Activated T-cell treated with anti-CD3 and anti-CD28 coated beads for 1 hour (primary cell): ENCODE data around the gene PARVA.
"Not testable (repeated sequence)": the region's sequence is repeated elsewhere in the genome, so short reads cannot be mapped to it uniquely, and the experiment has no call there.

Experiments
- DNase-seq: peaks from one replicate; pipeline ENCODE4 v3.0.0-alpha.2; 2020; ENCODE audit warnings: low read depth

Gene PARVA

DNA sequence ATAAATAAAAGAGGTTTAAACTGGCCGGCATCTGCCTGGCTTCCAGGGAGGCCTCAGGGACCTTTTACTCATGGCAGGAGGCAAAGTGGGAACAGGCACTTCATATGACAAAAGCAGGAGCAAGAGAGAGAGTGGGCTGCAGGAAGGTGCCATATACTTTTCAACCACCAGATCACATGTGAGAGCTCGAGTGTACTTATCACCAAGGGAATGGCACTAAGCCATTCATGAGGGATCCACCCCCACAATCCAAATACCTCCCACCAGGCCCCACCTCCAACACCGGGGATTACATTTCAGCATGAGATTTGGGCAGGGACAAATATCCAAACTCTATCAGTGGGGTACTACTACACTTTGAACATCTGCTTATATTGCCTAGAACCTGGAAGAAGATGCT lies 126.5 kb downstream of the PARVA start:
- no peak for DNase-seq

DNA sequence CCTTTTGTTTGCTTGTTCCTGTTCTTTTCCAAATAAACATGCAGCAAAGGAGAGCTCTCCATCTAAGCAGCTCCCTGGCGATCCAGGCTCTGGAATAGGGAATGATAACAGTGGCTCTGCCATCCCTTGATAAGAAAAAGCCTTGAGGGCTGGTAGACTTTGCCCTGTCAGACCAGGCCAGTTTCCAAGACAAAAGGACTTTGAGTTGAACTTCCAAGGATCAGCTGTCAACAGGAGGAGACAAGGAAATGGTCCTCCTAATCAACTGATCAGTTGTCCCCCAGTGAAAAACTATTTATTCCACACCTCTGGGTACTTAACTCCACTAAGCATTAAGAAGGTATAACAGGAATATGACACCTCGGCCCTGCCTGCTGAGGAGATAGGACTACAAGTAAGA lies 127.8 kb downstream of the PARVA start:
- DNase-seq, result no peak

DNA sequence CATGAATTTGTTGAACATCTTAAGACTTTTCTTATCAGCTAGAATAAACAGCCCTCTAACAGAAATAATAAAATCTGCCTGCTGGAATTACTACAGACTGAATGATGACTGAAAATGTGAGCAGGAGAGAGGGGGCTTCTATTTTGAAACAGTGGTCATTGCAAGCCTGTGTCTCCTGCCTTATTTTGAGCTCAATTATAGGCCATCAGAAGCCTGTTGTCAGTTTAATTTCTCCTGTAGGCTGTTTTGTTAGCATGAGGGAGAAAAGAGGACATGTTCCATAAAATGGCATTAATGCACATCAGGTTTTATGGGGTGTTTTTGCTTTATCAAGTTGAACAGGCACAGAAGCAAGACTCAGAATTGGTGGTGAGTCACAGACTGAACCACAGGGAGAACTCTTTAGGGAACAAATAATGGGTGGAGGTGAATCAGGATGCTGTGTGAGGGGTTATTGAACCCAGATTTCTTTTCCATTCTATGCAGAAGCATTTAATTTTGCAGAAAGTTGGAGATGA lies 129.1 kb downstream of the PARVA start:
- no peak for DNase-seq

- DNase-seq, result no peak
These were observed 130.0 kb downstream of the PARVA start for GRCh38 chr11:12507391-12507790.

GRCh38 chr11:12508151-12508751 lies 130.9 kb downstream of the PARVA start:
- no peak for DNase-seq

GRCh38 chr11:12509371-12509770 lies 132.0 kb downstream of the PARVA start:
- no peak for DNase-seq

- no peak for DNase-seq
These were observed 134.8 kb downstream of the PARVA start for GRCh38 chr11:12512132-12512531.

GRCh38 chr11:12512826-12513395 lies 135.5 kb downstream of the PARVA start:
- DNase-seq, result no peak

- no peak for DNase-seq
These were observed 139.2 kb downstream of the PARVA start for GRCh38 chr11:12516387-12517105.

DNA sequence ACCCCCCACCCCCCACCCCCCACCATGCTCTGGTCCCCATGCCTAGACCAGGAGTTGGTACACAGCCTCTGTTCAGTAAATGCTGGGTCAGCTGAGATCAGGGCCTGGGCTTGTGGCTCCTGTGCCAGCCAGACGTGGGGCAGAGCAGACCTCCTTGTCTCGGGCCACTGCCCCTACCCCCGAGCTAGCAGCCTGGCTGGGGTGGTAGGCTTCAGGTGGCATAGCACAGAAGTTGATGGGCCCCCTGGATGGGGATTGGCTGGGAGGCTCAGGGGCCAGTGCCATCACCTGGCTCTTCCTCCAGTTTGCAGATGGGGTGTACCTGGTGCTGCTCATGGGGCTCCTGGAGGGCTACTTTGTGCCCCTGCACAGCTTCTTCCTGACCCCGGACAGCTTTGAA lies 139.9 kb downstream of the PARVA start:
- DNase-seq, result no peak

- no peak for DNase-seq
These were observed 140.4 kb downstream of the PARVA start for GRCh38 chr11:12517741-12518140.

DNA sequence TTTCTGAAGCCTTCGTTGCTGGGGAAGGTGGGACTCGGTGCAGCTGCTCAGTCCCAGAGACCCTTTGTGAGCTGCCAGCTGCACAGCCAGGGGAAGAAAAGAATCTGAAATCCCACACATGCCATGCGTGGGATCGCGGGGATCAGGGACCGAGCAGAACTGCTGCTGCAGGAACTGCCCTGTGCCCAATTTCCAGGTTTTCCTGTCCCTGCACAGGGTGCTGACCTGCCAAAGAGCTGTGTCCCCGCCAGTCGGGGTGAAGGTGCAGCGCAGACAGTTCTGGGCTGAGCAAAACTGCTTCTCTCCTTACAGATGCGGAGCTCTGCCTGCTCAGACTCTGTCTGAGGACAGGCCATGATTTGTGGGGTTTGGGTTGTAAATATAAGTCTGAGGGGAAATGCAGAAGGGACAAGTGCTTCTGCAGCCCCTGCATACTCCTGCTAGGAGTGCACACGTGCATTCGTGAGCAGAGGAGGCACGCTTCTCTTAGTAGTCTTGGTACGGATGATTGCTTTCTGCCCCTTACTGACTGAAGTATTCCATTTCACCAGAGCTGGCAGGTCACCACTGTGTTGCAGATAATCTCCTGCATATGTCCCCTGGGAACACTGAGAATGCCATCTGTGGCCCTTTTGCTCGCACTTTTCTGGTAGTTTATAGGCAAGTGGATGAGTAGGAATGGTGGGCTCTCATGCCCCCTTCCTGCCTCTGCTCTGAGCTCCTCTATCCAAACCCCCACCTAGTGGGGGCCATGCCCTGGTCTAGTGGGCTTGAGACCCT lies 141.4 kb downstream of the PARVA start:
- no peak for DNase-seq

DNA sequence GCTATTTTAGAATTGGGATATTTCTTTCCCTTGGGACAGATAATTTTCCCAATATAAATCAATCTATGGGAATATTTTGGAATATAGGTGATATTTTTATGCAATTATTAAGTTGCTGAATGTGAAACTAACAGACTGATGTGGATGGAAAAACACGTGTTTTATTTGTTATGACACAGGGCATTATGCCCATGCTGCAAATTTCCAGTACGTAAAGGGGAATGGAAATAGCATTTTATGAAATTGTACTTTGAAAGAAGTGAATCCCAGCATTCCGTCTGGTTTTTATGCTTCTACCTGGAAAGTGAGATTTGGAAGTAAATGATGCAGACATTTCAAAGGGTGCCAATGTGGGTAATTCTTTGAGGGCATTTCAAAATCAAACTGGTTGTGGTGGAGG lies 142.7 kb downstream of the PARVA start:
- no peak for DNase-seq

- not testable (repeated sequence) for DNase-seq
These were observed 143.2 kb downstream of the PARVA start for GRCh38 chr11:12520576-12520975.

GRCh38 chr11:12523180-12523924 lies 146.0 kb downstream of the PARVA start:
- no peak for DNase-seq

DNA sequence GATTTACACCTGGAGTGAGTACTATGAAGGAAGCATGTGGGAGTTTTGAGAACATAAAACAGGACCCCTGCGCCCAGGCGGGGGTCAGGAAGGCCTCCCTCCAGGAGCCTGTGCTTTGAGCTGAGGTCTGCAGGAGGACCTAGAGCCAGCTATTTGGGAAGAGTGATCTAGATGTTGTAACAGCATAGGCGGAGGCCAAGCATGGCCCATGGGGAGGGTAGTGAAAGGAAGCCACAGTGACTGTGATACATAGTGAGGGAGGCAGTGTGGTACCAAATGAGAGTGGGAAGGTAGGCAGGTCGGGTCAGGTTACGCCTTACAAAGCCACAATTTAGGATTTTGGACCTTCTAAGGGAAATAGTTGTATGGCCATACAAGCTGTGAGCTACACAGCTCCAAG lies 147.5 kb downstream of the PARVA start:
- DNase-seq, result no peak

DNA sequence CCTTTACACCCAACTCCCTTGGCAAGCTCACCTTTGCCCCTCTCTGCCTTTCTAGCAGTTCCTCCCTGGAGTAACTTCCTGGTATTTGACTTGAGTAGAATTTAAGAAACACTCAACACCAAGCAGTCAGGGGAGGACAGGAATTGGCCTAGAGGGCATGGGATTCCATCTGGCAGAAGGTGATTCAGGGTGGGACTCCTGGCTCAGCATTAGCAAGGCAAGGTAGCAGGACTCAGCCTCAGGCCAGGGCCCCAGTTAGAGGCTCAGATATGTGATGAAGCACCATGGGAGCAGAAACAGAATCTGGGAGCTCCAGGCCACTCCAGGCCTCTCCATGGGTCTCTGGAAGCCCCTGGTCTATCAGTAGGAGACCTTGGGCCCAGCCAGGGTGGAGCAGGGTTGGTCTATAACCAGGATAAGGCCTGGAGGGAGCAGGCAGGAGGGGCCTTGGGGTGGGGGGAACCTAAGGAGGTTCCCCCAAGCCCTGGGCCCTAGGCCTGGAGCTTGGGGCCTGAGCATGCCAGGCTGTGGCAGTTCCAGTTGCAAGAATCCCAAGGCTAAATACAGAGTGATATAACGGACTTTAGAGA lies 148.2 kb downstream of the PARVA start:
- DNase-seq, result no peak

GRCh38 chr11:12526789-12527188 lies 149.4 kb downstream of the PARVA start:
- no peak for DNase-seq

DNA sequence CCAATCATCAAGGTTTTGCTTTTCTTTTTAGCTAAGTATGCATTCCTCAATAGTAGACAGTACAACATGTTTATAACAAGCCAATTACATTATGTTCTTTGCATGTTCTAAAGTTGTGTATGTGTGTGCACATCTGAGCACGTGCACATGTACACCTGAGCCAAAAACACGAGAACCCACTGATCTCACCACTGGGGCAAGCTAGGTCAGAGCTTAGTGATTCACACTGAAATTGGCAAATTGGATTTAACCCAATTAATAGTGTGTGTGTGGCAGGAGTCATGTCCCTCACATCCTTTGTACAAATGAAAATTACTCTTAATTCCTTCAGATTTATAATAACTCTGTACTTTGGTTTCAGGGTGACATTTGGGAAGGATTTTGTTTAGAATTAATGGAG lies 151.1 kb downstream of the PARVA start:
- DNase-seq, result no peak

DNA sequence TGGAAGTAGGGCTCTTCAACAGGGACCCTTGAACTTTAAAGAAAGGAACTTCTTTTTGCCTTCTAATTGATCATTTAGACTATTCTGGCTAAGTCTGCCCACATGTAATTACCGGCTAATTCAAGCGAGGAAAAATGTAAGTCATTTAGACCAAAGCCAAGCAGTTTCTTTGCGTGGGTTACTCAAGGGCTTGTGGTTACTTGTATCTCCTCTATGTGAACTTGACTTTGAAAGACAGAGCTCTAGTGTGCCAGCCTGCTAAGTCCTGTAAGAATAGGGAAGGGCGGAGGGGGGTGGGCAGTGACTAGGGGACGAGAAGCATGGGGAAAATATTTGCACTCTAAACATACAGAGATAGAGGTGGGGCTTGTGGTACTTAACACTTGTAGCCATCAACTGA lies 151.7 kb downstream of the PARVA start:
- DNase-seq, result no peak

GRCh38 chr11:12529793-12530192 lies 152.4 kb downstream of the PARVA start:
- no peak for DNase-seq

GRCh38 chr11:12531020-12531419 lies 153.6 kb downstream of the PARVA start:
- DNase-seq, result no peak
